ENCODE measurements around the gene ROR2. TPM values are rescaled to one million over a fixed set of nuclear protein-coding genes. Genes with fewer than 3 reads are reported as not detected.

Gene ROR2
- total RNA-seq, 6 experiments from 2014 or later: 0.09 TPM; not detected in 5

DNA sequence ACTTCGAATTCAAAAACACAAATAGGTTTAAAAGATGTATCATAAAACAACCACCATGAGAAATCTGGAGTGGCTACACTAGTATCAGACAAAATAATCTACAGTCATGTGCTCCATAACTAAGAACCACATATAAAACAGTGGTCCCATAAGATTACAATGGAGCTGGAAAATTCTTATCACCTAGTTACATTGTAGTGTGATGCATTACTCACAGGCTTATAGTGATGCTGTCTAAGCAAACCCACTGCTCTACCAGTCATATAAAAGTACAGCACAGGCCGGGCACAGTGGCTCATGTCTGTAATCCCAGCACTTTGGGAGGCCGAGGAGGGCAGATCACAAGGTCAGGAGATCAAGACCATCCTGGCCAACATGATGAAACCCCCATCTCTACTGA is 160.1 kb downstream of the ROR2 start:
- Mint-ChIP-seq H3K4me1 (ENCODE audit: low read depth) (no peaks in the 10 kb centered on the region), H3K27me3 (ENCODE audit: insufficient read depth) (peaks cover 7% of the 10 kb centered on the region), H3K36me3 (ENCODE audit: low read depth) (no peaks in the 10 kb centered on the region)

DNA sequence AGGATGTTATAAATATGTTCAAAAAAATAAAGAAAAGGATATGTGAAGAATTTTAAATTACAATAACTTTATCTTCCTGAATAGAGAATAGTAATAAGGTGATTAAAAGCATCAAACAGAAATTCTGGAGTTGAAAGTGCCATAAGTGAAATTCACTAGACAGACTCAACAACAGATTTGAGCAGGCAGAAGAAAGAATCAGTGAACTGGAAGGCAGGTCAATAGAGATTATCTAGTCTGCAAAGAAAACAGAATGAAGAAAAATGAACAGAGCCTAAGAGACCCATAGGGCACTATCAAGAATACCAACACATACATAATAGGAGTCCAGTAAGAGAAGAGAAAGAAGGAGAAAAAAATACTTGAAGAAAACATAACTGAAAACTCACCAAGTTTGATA is 162.1 kb downstream of the ROR2 start:
- Mint-ChIP-seq H3K36me3 (ENCODE audit: low read depth) (no peaks in the 10 kb centered on the region), H3K27me3 (ENCODE audit: insufficient read depth) (peaks cover 10% of the 10 kb centered on the region), H3K4me3 (no peak overlapping the region), H3K4me1 (ENCODE audit: low read depth) (no peaks in the 10 kb centered on the region), H3K9me3 (no peaks in the 10 kb centered on the region; the same call in 1 of the 2 replicates), H3K27ac (no peak overlapping the region)
- no peak for DNase-seq
- TF ChIP-seq, protein P1, sequence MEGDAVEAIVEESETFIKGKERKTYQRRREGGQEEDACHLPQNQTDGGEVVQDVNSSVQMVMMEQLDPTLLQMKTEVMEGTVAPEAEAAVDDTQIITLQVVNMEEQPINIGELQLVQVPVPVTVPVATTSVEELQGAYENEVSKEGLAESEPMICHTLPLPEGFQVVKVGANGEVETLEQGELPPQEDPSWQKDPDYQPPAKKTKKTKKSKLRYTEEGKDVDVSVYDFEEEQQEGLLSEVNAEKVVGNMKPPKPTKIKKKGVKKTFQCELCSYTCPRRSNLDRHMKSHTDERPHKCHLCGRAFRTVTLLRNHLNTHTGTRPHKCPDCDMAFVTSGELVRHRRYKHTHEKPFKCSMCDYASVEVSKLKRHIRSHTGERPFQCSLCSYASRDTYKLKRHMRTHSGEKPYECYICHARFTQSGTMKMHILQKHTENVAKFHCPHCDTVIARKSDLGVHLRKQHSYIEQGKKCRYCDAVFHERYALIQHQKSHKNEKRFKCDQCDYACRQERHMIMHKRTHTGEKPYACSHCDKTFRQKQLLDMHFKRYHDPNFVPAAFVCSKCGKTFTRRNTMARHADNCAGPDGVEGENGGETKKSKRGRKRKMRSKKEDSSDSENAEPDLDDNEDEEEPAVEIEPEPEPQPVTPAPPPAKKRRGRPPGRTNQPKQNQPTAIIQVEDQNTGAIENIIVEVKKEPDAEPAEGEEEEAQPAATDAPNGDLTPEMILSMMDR (IDR thresholded peaks at IDR 0.05): no peak

More for the DNA sequence above, 160.1 kb downstream of the ROR2 start:
- TF ChIP-seq, protein P1 (IDR thresholded peaks at IDR 0.05): no peak
- Mint-ChIP-seq H3K4me3 (no peak overlapping the region), H3K27ac (no peak overlapping the region), H3K9me3 (no peaks in the 10 kb centered on the region; the same call in 1 of the 2 replicates)
- no peak for DNase-seq

DNA sequence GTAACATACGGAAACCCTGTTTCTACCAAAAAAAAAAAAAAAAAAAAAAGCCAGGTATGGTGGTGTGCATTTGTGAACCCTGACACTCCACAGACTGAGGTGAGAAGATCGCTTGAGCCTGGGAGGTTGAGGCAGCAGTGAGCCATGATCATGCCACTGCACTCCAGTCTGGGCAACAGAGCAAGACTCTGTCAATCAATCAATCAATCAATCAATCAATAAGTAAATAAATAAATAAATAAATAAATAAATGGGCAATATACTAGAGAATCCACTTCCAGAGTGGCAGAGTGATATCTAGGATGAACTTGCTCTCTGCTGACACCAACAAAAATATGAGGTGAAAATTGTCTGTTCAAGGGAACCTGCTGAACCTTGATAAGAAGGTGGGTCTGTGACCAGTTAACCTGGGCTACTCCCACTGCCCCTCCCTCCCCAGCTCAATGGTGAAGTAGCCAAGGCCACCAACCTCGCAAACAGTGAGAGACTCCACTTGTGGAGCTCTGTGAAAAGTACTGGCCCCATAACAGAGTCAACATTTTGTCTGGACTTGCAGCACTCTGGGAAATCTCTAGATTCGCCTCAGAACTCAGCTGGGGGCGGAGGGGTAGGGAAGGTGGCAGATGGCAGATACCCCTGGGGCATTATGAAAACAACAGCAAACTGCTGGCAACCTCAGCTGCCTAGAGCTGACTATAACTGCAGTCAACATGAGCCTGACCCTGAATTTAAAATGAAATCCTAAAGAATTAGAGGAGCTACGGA is 163.7 kb downstream of the ROR2 start:
- H3K27me3 Mint-ChIP-seq (ENCODE audit: insufficient read depth): peaks cover 18% of the 10 kb centered on the region
- H3K27ac Mint-ChIP-seq: no peak overlapping the region
- no peaks in the 10 kb centered on the region; the same call in 1 of the 2 replicates for H3K9me3 Mint-ChIP-seq
- H3K4me1 Mint-ChIP-seq (ENCODE audit: low read depth): no peaks in the 10 kb centered on the region
- H3K4me3 Mint-ChIP-seq: no peak overlapping the region
- DNase-seq: no peak
- TF ChIP-seq, protein P1 (IDR thresholded peaks at IDR 0.05): no peak
- H3K36me3 Mint-ChIP-seq (ENCODE audit: low read depth): no peaks in the 10 kb centered on the region

DNA sequence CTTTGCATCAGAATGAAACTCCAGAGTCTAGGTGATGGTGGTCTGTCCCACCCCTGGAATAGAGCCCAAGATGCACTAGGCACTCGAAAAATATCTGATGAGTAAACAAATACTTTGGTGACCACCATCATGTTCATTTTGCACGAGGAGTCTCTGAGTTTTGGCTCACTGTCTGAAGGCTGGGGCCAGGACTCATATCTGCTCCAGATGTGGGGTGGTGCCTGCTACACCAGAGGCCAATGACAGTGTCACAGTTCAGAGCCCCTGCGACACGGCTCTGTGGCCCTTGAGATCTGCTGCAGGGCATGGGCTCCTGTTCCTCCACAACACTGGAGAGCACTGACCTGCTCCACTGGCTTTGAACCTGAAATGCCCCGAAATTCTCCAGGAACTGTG is 164.6 kb downstream of the ROR2 start:
- TF ChIP-seq, protein P1 (IDR thresholded peaks at IDR 0.05): no peak
- no peak for DNase-seq
- Mint-ChIP-seq H3K36me3 (ENCODE audit: low read depth) (no peaks in the 10 kb centered on the region), H3K4me1 (ENCODE audit: low read depth) (no peaks in the 10 kb centered on the region), H3K9me3 (no peaks in the 10 kb centered on the region; the same call in 1 of the 2 replicates), H3K27ac (no peak overlapping the region), H3K4me3 (no peak overlapping the region), H3K27me3 (ENCODE audit: insufficient read depth) (peaks cover 23% of the 10 kb centered on the region)

DNA sequence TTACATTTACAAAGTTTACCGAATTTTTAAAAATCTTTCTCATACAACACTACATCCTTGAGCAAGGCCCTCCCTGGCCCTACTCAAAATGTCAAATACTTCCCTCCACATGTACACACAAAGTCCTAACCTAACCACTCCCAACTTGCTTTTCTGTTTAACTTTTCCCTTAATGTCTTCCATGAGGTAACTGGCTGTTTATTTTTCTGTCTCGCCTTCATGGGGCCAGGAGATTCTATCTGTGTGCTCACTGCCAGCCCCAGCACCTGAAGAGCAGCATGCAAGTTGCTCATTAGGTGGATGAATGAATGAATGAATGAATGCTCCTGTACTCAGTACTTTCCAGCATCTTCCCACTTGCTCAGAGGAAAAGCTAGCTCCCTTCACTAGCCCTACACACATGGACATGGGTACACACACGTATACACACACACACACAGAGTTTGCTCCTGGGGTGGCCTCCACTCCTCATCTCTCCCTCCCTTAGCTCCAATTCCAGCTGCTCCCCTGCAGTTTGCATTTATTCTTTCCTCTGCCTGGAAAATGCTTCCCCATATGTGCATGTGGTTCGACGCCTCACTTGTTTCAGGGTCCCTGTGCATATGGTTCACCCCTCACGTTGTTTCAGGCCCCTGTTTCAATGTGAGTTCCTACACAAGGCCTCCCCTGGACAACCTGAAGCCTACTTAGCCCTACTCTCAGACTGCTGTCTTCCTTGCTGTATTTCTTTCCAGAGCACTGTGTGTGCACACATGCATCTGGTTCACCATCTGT is 165.2 kb downstream of the ROR2 start:
- Mint-ChIP-seq H3K27me3 (ENCODE audit: insufficient read depth) (peaks cover 23% of the 10 kb centered on the region), H3K9me3 (no peaks in the 10 kb centered on the region; the same call in 1 of the 2 replicates), H3K36me3 (ENCODE audit: low read depth) (no peaks in the 10 kb centered on the region), H3K27ac (no peak overlapping the region), H3K4me1 (ENCODE audit: low read depth) (no peaks in the 10 kb centered on the region), H3K4me3 (no peak overlapping the region)
- TF ChIP-seq, protein P1 (IDR thresholded peaks at IDR 0.05): no peak
- no peak for DNase-seq

Measured in HFFc6 (cell line).